MM.1S (cell line): ENCODE data around the gene NXPE1.

Source experiments
- DNase-seq: peaks from one replicate; pipeline ENCODE4 v3.0.0-alpha.2; 2015
- H2AFZ ChIP-seq: fragments of 300-600 bp; sonication (generic); 2 replicates; pipeline ENCODE4 v1.6.0; 2016; ENCODE audit warnings: antibody characterized with exemption, low read length
- H3F3A ChIP-seq: fragments of 300-600 bp; sonication (generic); 2 replicates; pipeline ENCODE4 v1.6.1; 2016; ENCODE audit warnings: mild to moderate bottlenecking, antibody characterized with exemption, low read length, moderate library complexity, mixed read lengths; ENCODE audit not compliant: insufficient read depth
- H3K27ac ChIP-seq: fragments of 300-600 bp; sonication (generic); 2 replicates; pipeline ENCODE4 v1.5.1; 2016; ENCODE audit warnings: mild to moderate bottlenecking, low read length
- H3K27me3 ChIP-seq: fragments of 300-600 bp; sonication (generic); replicated peaks from 2 replicates; pipeline ENCODE4 v1.6.0; 2016; ENCODE audit warnings: low read length; ENCODE audit not compliant: insufficient read depth
- H3K36me3 ChIP-seq: fragments of 300-600 bp; sonication (generic); replicated peaks from 2 replicates; pipeline ENCODE4 v1.6.1; 2016; ENCODE audit warnings: mild to moderate bottlenecking, low read length, mixed read lengths; ENCODE audit not compliant: insufficient read depth
- H3K4me1 ChIP-seq: fragments of 300-600 bp; sonication (generic); 2 replicates; pipeline ENCODE4 v1.6.1; 2016; ENCODE audit warnings: low read length, mixed read lengths
- H3K4me2 ChIP-seq: fragments of 300-600 bp; sonication (generic); 2 replicates; pipeline ENCODE4 v1.6.0; 2016; ENCODE audit warnings: low read depth, low read length
- H3K4me3 ChIP-seq: fragments of 300-600 bp; sonication (generic); 2 replicates; pipeline ENCODE4 v1.5.1; 2016; ENCODE audit warnings: low read length, mixed read lengths
- H3K79me2 ChIP-seq: fragments of 300-600 bp; sonication (generic); 2 replicates; pipeline ENCODE4 v1.6.1; 2016; ENCODE audit warnings: mixed run types, low read length, mixed read lengths
- H3K9ac ChIP-seq: fragments of 300-600 bp; sonication (generic); 2 replicates; pipeline ENCODE4 v1.6.1; 2016; ENCODE audit warnings: low read length, mixed read lengths
- H3K9me2 ChIP-seq: fragments of 300-600 bp; sonication (generic); replicated peaks from 2 replicates; pipeline ENCODE4 v1.6.1; 2016; ENCODE audit warnings: mild to moderate bottlenecking, low read length, mixed read lengths; ENCODE audit not compliant: insufficient read depth
- H3K9me3 ChIP-seq: fragments of 300-600 bp; sonication (generic); replicated peaks from 2 replicates; pipeline ENCODE4 v1.6.1; 2016; ENCODE audit warnings: mild to moderate bottlenecking, low read length, mixed read lengths; ENCODE audit not compliant: insufficient read depth
- H4K20me1 ChIP-seq: fragments of 300-600 bp; sonication (generic); 2 replicates; pipeline ENCODE4 v1.6.1; 2016; ENCODE audit warnings: mild to moderate bottlenecking, low read length, moderate library complexity, mixed read lengths; ENCODE audit not compliant: insufficient read depth
- CTCF ChIP-seq: fragments of 300-600 bp; sonication (generic); IDR thresholded peaks from 2 replicates; pipeline ENCODE4 v1.5.1; 2016; ENCODE audit warnings: antibody characterized with exemption, low read length, mixed read lengths
- EZH2 ChIP-seq: fragments of 300-600 bp; sonication (generic); optimal IDR thresholded peaks from 2 replicates; pipeline ENCODE3; 2017; ENCODE audit warnings: low read depth, mild to moderate bottlenecking, antibody characterized with exemption, low read length, mixed read lengths
- EZH2phosphoT487 ChIP-seq: fragments of 300-600 bp; sonication (generic); IDR thresholded peaks from 2 replicates; pipeline ENCODE4 v1.6.1; 2018; ENCODE audit warnings: antibody characterized with exemption, low read length

Gene NXPE1

GRCh38 chr11:114595571-114595970 is 35.9 kb upstream of the NXPE1 start, which contains the start of gene NXPE4:
TSS of gene NXPE4 (minus strand) at chr11:114595786. CDS start at chr11:114594759, 1,027 bp downstream.
- Histone ChIP-seq H3K4me3 (no peak within 1 kb of the TSS), H4K20me1 (no peaks in the 10 kb centered on the region), H3K27me3 (no peaks in the 10 kb centered on the region), H3K9me2 (no peaks in the 10 kb centered on the region), H3K79me2 (no peaks in the 10 kb centered on the region), H3K27ac (no peak within 1 kb of the TSS), H3K36me3 (no peaks in the 10 kb centered on the region), H2AFZ (no peak within 1 kb of the TSS), H3K9me3 (no peaks in the 10 kb centered on the region), H3K4me1 (no peaks in the 10 kb centered on the region), H3K4me2 (no peak within 1 kb of the TSS), H3F3A (no peaks in the 10 kb centered on the region), H3K9ac (no peak within 1 kb of the TSS)
- DNase-seq: no peak
- TF ChIP-seq EZH2phosphoT487 (no peak), CTCF (no peak), EZH2 (no peak)

GRCh38 chr11:114594703-114595102 is 35.0 kb upstream of the NXPE1 start:
- Histone ChIP-seq H3K27me3 (no peaks in the 10 kb centered on the region), H3K4me1 (no peaks in the 10 kb centered on the region), H3K9ac (no peak overlapping the region), H3K36me3 (no peaks in the 10 kb centered on the region), H3K4me2 (no peak overlapping the region), H4K20me1 (no peaks in the 10 kb centered on the region), H3K9me3 (no peaks in the 10 kb centered on the region), H3K4me3 (no peak overlapping the region), H2AFZ (no peak overlapping the region), H3F3A (no peaks in the 10 kb centered on the region), H3K27ac (no peak overlapping the region), H3K9me2 (no peaks in the 10 kb centered on the region), H3K79me2 (no peaks in the 10 kb centered on the region)
- DNase-seq: no peak
- no peak for TF ChIP-seq EZH2phosphoT487
- no peak for TF ChIP-seq EZH2
- no peak for TF ChIP-seq CTCF

GRCh38 chr11:114587398-114587953 is 27.8 kb upstream of the NXPE1 start:
- no peaks in the 10 kb centered on the region for H3K9me2 ChIP-seq
- no peaks in the 10 kb centered on the region for H3F3A ChIP-seq
- no peak overlapping the region for H3K9ac ChIP-seq
- H3K27ac ChIP-seq: no peak overlapping the region
- no peak for TF ChIP-seq EZH2
- TF ChIP-seq EZH2phosphoT487: no peak
- no peak for TF ChIP-seq CTCF
- no peaks in the 10 kb centered on the region for H4K20me1 ChIP-seq
- H3K27me3 ChIP-seq: no peaks in the 10 kb centered on the region
- no peak overlapping the region for H2AFZ ChIP-seq
- H3K4me2 ChIP-seq: no peak overlapping the region
- DNase-seq: no peak
- no peaks in the 10 kb centered on the region for H3K36me3 ChIP-seq
- no peaks in the 10 kb centered on the region for H3K79me2 ChIP-seq
- H3K4me1 ChIP-seq: no peaks in the 10 kb centered on the region
- no peak overlapping the region for H3K4me3 ChIP-seq
- H3K9me3 ChIP-seq: no peaks in the 10 kb centered on the region
